Urinary bladder (tissue), 4 donors: ENCODE results near the gene SDK2. TPM values are rescaled to one million over a fixed set of nuclear protein-coding genes. Genes with fewer than 3 reads are reported as not detected.

Source experiments
- DNase-seq: peaks from one replicate; pipeline ENCODE4 v3.0.0-alpha.2; 2015; ENCODE audit errors: extremely low spot score
- H3K27ac ChIP-seq: one replicate; pipeline ENCODE4 v1.5.1; 2013; ENCODE audit warnings: low read depth, mild to moderate bottlenecking, moderate library complexity
- H3K36me3 ChIP-seq: one replicate; pipeline ENCODE4 v1.6.1; 2013; ENCODE audit warnings: mild to moderate bottlenecking, moderate library complexity; ENCODE audit not compliant: insufficient read depth
- H3K4me1 ChIP-seq: one replicate; pipeline ENCODE4 v1.6.1; 2013; ENCODE audit warnings: mild to moderate bottlenecking, moderate library complexity; ENCODE audit not compliant: insufficient read depth
- H3K4me3 ChIP-seq: one replicate; pipeline ENCODE4 v1.5.1; 2013; ENCODE audit warnings: low read depth, low read length
- WGBS: extraction: QIAGEN DNeasy Blood & Tissue Kit; methylation state at CpG from one replicate; pipeline ENCODE4 v1.1.7; 2013; 5-methylcytosine and 5-hydroxymethylcytosine counted together
- polyA plus RNA-seq: library from polyadenylated mRNA; stranded (reverse); fragments of 200-250 nt; gene quantifications from one replicate; pipeline ENCODE4 v1.2.3, GENCODE V29; 2013
- total RNA-seq: library from RNA; depleted of rRNA; stranded (reverse); fragments of >200 nt; gene quantifications from one replicate; pipeline ENCODE4 v1.2.3, GENCODE V29; 2014
- donor health status: healthy with polysubstance abuse.
- donor health status: healthy.

Gene SDK2
- total and polyA plus RNA-seq, 2 donors: 0.61 to 5.0 TPM

GRCh38 chr17:73434154-73434553, 210.1 kb downstream of the SDK2 start:
- 87% methylated on average over 8 of the region's 8 CpGs for WGBS
- H3K4me3 ChIP-seq: no peak overlapping the region
- H3K4me1 ChIP-seq: peaks cover 2% of the 10 kb centered on the region
- no peak overlapping the region for H3K27ac ChIP-seq
- no peak for DNase-seq
- no peaks in the 10 kb centered on the region for H3K36me3 ChIP-seq

- peaks cover 2% of the 10 kb centered on the region for H3K4me1 ChIP-seq
- no peaks in the 10 kb centered on the region for H3K36me3 ChIP-seq
- no peak for DNase-seq
- H3K4me3 ChIP-seq: no peak overlapping the region
- 91% methylated on average over 11 of the region's 11 CpGs for WGBS
- no peak overlapping the region for H3K27ac ChIP-seq
Measured at GRCh38 chr17:73433501-73433900, 210.7 kb downstream of the SDK2 start.

GRCh38 chr17:73432624-73433190, 211.5 kb downstream of the SDK2 start:
- 90% methylated on average over 9 of the region's 9 CpGs for WGBS
- no peaks in the 10 kb centered on the region for H3K36me3 ChIP-seq
- DNase-seq: no peak
- H3K4me1 ChIP-seq: peaks cover 2% of the 10 kb centered on the region
- no peak overlapping the region for H3K4me3 ChIP-seq
- no peak overlapping the region for H3K27ac ChIP-seq

- Histone ChIP-seq H3K4me3 (no peak overlapping the region), H3K4me1 (peaks cover 2% of the 10 kb centered on the region), H3K36me3 (no peaks in the 10 kb centered on the region), H3K27ac (no peak overlapping the region)
- WGBS: 86% methylated on average over 26 of the region's 26 CpGs
- no peak for DNase-seq
Measured at GRCh38 chr17:73431401-73432205, 212.6 kb downstream of the SDK2 start.

GRCh38 chr17:73430848-73431247, 213.4 kb downstream of the SDK2 start:
- Histone ChIP-seq H3K27ac (no peak overlapping the region), H3K36me3 (no peaks in the 10 kb centered on the region)
- WGBS: 29% methylated on average over 8 of the region's 8 CpGs

GRCh38 chr17:73430165-73430680, 214.0 kb downstream of the SDK2 start:
- 66% methylated on average over 9 of the region's 9 CpGs for WGBS
- no peak overlapping the region for H3K4me3 ChIP-seq
- DNase-seq: no peak
- no peak overlapping the region for H3K27ac ChIP-seq
- peaks cover 2% of the 10 kb centered on the region for H3K4me1 ChIP-seq
- no peaks in the 10 kb centered on the region for H3K36me3 ChIP-seq

More at GRCh38 chr17:73430848-73431247, 213.4 kb downstream of the SDK2 start:
- DNase-seq: no peak
- Histone ChIP-seq H3K4me3 (no peak overlapping the region), H3K4me1 (peaks cover 2% of the 10 kb centered on the region)

- peak; percentile 69 for DNase-seq
- no peak overlapping the region for H3K27ac ChIP-seq
- no peak overlapping the region for H3K4me3 ChIP-seq
- no peaks in the 10 kb centered on the region for H3K36me3 ChIP-seq
- 24% methylated on average over 14 of the region's 14 CpGs for WGBS
- H3K4me1 ChIP-seq: peaks cover 2% of the 10 kb centered on the region
Measured at GRCh38 chr17:73429440-73430164, 214.6 kb downstream of the SDK2 start.

GRCh38 chr17:73427198-73427597, 217.0 kb downstream of the SDK2 start:
- Histone ChIP-seq H3K36me3 (no peaks in the 10 kb centered on the region), H3K4me1 (peaks cover 2% of the 10 kb centered on the region), H3K4me3 (no peak overlapping the region), H3K27ac (no peak overlapping the region)
- DNase-seq: no peak

GRCh38 chr17:73424571-73424970, 219.7 kb downstream of the SDK2 start:
- no peak for DNase-seq
- Histone ChIP-seq H3K4me3 (no peak overlapping the region), H3K27ac (no peak overlapping the region), H3K4me1 (no peaks in the 10 kb centered on the region), H3K36me3 (no peaks in the 10 kb centered on the region)
- 67% methylated on average over 6 of the region's 6 CpGs for WGBS

GRCh38 chr17:73423806-73424205, 220.4 kb downstream of the SDK2 start:
- Histone ChIP-seq H3K4me1 (no peaks in the 10 kb centered on the region), H3K27ac (no peak overlapping the region), H3K4me3 (no peak overlapping the region), H3K36me3 (no peaks in the 10 kb centered on the region)
- WGBS: 95% methylated on average over 19 of the region's 19 CpGs
- no peak for DNase-seq

GRCh38 chr17:73423159-73423715, 221.0 kb downstream of the SDK2 start:
- Histone ChIP-seq H3K4me1 (no peaks in the 10 kb centered on the region), H3K4me3 (no peak overlapping the region), H3K36me3 (no peaks in the 10 kb centered on the region), H3K27ac (no peak overlapping the region)
- 91% methylated on average over 18 of the region's 18 CpGs for WGBS
- DNase-seq: no peak

- no peak for DNase-seq
- no peaks in the 10 kb centered on the region for H3K4me1 ChIP-seq
- no peak overlapping the region for H3K27ac ChIP-seq
- no peak overlapping the region for H3K4me3 ChIP-seq
- WGBS: 95% methylated on average over 12 of the region's 12 CpGs
- H3K36me3 ChIP-seq: no peaks in the 10 kb centered on the region
Measured at GRCh38 chr17:73422121-73422520, 222.1 kb downstream of the SDK2 start.

GRCh38 chr17:73420897-73421296, 223.3 kb downstream of the SDK2 start:
- Histone ChIP-seq H3K27ac (no peak overlapping the region), H3K4me3 (no peak overlapping the region), H3K36me3 (no peaks in the 10 kb centered on the region), H3K4me1 (no peaks in the 10 kb centered on the region)
- no peak for DNase-seq
- WGBS: 81% methylated on average over 9 of the region's 9 CpGs
